H1 (cell line): ENCODE data around the gene KIAA0930. TPM values are rescaled to one million over a fixed set of nuclear protein-coding genes. Genes with fewer than 3 reads are reported as not detected.

Experiments
- CTCF ChIP-seq, 3 experiments: IDR thresholded peaks; 1 replicate in 2 of 3; 2 replicates in 1 of 3; pipeline versions ENCODE4 v1.5.1 to v1.6.1; 2011; ENCODE audit warnings: low read length in 3 of 3, mild to moderate bottlenecking in 3 of 3, inconsistent platforms in 2 of 3, low read depth in 1 of 3, moderate library complexity in 1 of 3; ENCODE audit not compliant: insufficient read depth in 1 of 3; ENCODE audit errors: control extremely low read depth in 1 of 3
- E2F6 ChIP-seq: IDR thresholded peaks from 2 replicates; pipeline ENCODE4 v1.6.1; 2012; ENCODE audit warnings: inconsistent platforms
- EGR1 ChIP-seq: IDR thresholded peaks from 2 replicates; pipeline ENCODE4 v1.6.1; 2011; ENCODE audit warnings: low read depth, low read length, borderline replicate concordance
- GTF2F1 ChIP-seq: IDR thresholded peaks from 2 replicates; pipeline ENCODE4 v1.6.1; 2012; ENCODE audit warnings: low read depth, low read length, improper control_type of control experiment, borderline replicate concordance
- JUND ChIP-seq: IDR thresholded peaks from 2 replicates; pipeline ENCODE4 v1.6.1; 2011; ENCODE audit warnings: mild to moderate bottlenecking, improper control_type of control experiment, low read length
- KDM4A ChIP-seq: IDR thresholded peaks from one replicate; pipeline ENCODE4 v1.7.1; 2012; ENCODE audit warnings: low read depth, mild to moderate bottlenecking, moderate library complexity, low read length, inconsistent platforms; ENCODE audit not compliant: severe bottlenecking
- SAP30 ChIP-seq: fragments of 300-600 bp; sonication (generic); IDR thresholded peaks from 2 replicates; pipeline ENCODE4 v1.7.1; 2012; ENCODE audit warnings: low read length, moderate library complexity, mild to moderate bottlenecking, inconsistent platforms; ENCODE audit not compliant: insufficient read depth, insufficient replicate concordance
- TAF1 ChIP-seq: IDR thresholded peaks from 2 replicates; pipeline ENCODE4 v1.6.1; 2011; ENCODE audit warnings: mild to moderate bottlenecking, low read depth, low read length
- YY1 ChIP-seq: IDR thresholded peaks from 2 replicates; pipeline ENCODE4 v1.6.1; 2011; ENCODE audit warnings: low read depth, mild to moderate bottlenecking, low read length
- polyA plus RNA-seq, 7 experiments: library from polyadenylated mRNA; depleted of rRNA in 3 of 7; stranded (reverse) in 5 of 7; unstranded in 2 of 7; fragments of >200 nt in 5 of 7; fragments of 200-250 nt in 2 of 7; gene quantifications; 1 replicate in 5 of 7; 2 replicates in 1 of 7; 4 replicates in 1 of 7; pipeline versions ENCODE4 v1.2.1 to v1.2.3, GENCODE V29; 2011 to 2013; ENCODE audit warnings: missing spikeins in 2 of 7, mixed read lengths in 2 of 7
- total RNA-seq: library from RNA; stranded (reverse); fragmentation: NEBNext Ultra II Directional; extraction: Animal tissue kit (Norgen Biotek cat#: 25700); gene quantifications from 2 replicates; pipeline ENCODE4 v1.2.1, GENCODE V29; 2021

KIAA0930 gene
- total and polyA plus RNA-seq, 2 of the 8 experiments (the other 6 are each of a cell fraction or from before 2014, with no cell fraction given), result 61.9 to 66.1 TPM

GRCh38 chr22:45149671-45150070, 91.0 kb downstream of the KIAA0930 start (continued):
- TF ChIP-seq CTCF (IDR thresholded peaks at IDR 0.05; ENCODE audit: control extremely low read depth in 1 of 3, insufficient read depth in 1 of 3, low read depth in 1 of 3, low read length in 3 of 3) (no peak), GTF2F1 (no peak), JUND (no peak), EGR1 (no peak), KDM4A (no peak), TAF1 (no peak), E2F6 (no peak), YY1 (no peak), SAP30 (no peak)
